ENCODE measurements around the gene MUSK. TPM values are rescaled to one million over a fixed set of nuclear protein-coding genes. Genes with fewer than 3 reads are reported as not detected.
A peak's percentile ranks its signal among the peaks of the same experiment; 100 is the strongest.

The MUSK gene
- total RNA-seq, 4 donors from 2014 or later = 2.2 to 5.6 (median 2.7) TPM; not detected in 1

DNA sequence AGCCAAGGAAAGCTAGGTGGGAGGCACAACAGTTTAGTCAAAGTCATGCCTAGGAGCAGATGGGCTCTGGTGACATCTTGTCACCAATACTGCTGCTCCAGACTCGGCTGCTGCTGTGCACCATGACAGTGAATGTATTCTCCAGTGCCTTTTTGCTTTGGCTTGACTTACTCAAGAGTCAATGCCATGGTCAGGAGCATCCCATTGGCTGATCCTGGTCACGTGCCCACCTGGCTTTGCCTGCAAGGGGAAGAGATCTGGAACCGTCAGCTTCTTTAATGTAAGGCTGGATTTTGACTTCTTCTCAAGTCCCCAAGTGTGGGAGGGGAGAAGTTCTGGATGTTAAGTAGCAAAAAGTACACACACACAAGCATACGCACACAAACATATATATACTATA, 19.9 kb upstream of the MUSK start:
- Histone ChIP-seq H3K27ac (peak overlapping the region in 1 of 4 donors; percentile 8), H3K27me3 (no peaks in the 10 kb centered on the region), H3K9me3 (no peaks in the 10 kb centered on the region), H3K4me3 (no peak overlapping the region), H3K36me3 (no peaks in the 10 kb centered on the region), H3K4me1 (peaks cover 0 to 4% (median 0%) of the 10 kb centered on the region in 4 donors)
- no peak for DNase-seq
- intact Hi-C loops (cut with DNase I; ENCODE audit: low total_unique reads) (no loop called here), in situ Hi-C loops (cut with MboI; ENCODE audit: low pct_ligation_motif_present in 1 of 4, low pct_unique_long_range_greater_than_20kb in 1 of 4, low sequenced_read_pairs in 3 of 4) (loop anchor here in 2 of 4 donors (10.0 to 25.0 kb wide), 2 partner anchors 646 to 664 kb away; no protein-coding TSS in a partner anchor)
- WGBS, 2 donors (ENCODE audit: low coverage in 1 of 2) = 78 to 80% methylated on average over 1 to 4 of the region's 4 CpGs
- TF ChIP-seq, protein P1, sequence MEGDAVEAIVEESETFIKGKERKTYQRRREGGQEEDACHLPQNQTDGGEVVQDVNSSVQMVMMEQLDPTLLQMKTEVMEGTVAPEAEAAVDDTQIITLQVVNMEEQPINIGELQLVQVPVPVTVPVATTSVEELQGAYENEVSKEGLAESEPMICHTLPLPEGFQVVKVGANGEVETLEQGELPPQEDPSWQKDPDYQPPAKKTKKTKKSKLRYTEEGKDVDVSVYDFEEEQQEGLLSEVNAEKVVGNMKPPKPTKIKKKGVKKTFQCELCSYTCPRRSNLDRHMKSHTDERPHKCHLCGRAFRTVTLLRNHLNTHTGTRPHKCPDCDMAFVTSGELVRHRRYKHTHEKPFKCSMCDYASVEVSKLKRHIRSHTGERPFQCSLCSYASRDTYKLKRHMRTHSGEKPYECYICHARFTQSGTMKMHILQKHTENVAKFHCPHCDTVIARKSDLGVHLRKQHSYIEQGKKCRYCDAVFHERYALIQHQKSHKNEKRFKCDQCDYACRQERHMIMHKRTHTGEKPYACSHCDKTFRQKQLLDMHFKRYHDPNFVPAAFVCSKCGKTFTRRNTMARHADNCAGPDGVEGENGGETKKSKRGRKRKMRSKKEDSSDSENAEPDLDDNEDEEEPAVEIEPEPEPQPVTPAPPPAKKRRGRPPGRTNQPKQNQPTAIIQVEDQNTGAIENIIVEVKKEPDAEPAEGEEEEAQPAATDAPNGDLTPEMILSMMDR (IDR thresholded peaks at IDR 0.05) = no peak
- no peak for TF ChIP-seq POLR2A (IDR thresholded peaks at IDR 0.05)
- no peak for TF ChIP-seq POLR2AphosphoS5 (IDR thresholded peaks at IDR 0.05)
- TF ChIP-seq EP300 (IDR thresholded peaks at IDR 0.05; ENCODE audit: low read depth) = no peak

DNA sequence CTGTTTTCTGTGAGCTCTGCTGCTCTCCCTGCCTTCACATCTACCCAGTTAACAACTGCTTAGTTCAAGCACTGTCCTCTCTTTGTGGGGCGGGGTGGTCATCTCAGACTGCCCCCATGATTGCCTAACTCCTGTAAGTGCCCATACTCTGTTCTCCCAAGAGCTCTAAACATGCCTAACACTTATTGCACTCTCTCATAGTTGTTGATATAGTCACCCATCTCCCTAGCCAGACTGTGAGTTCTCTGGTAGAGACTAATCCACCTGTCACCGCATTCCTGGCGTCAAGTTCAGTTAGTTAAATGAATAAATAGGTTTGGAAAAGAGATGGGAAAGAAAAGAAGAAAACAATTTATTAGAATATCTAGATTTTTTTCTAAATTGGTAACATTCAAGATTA, 18.3 kb upstream of the MUSK start:
- Histone ChIP-seq H3K36me3 (no peaks in the 10 kb centered on the region), H3K27ac (peak overlapping the region; percentile 28 to 55 (median 42)), H3K27me3 (no peaks in the 10 kb centered on the region), H3K4me1 (peaks cover 0 to 4% (median 0%) of the 10 kb centered on the region in 4 donors), H3K4me3 (no peak overlapping the region), H3K9me3 (no peaks in the 10 kb centered on the region)
- TF ChIP-seq POLR2AphosphoS5 (IDR thresholded peaks at IDR 0.05) = peak in 2 of 3 donors; percentile 26 to 45
- TF ChIP-seq EP300 (IDR thresholded peaks at IDR 0.05; ENCODE audit: low read depth) = no peak
- WGBS, 2 donors (ENCODE audit: low coverage in 1 of 2) = 89 to 100% methylated on average over 1 to 3 of the region's 3 CpGs
- in situ Hi-C loops (cut with MboI; ENCODE audit: low pct_ligation_motif_present in 1 of 4, low pct_unique_long_range_greater_than_20kb in 1 of 4, low sequenced_read_pairs in 3 of 4) (no loop called here), intact Hi-C loops (cut with DNase I; ENCODE audit: low total_unique reads) (no loop called here)
- no peak for DNase-seq

DNA sequence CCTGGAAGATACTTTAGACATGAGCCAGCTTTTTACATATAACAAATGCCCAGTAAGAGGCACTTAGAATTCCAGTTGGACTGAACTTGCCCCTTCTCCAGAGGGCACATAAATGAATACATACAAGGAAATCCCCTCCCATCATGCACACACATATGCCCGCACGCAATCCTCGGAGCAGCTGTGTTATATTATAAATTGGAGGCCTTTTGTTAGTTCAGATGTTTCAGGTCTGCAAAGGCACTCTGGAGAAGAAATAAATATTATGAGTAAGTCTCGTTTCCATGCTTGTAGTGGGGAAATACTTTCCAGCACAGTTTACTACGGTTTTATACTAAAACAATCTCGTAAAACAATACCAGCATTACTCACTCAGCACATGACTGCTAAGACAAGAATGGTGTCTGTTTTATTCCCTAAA, 17.6 kb upstream of the MUSK start:
- Histone ChIP-seq H3K4me3 (no peak overlapping the region), H3K4me1 (peaks cover 0 to 4% (median 0%) of the 10 kb centered on the region in 4 donors), H3K27me3 (no peaks in the 10 kb centered on the region), H3K27ac (peak overlapping the region; percentile 32 to 55 (median 42)), H3K9me3 (no peaks in the 10 kb centered on the region), H3K36me3 (no peaks in the 10 kb centered on the region)
- TF ChIP-seq POLR2AphosphoS5 (IDR thresholded peaks at IDR 0.05) (peak in 2 of 3 donors; percentile 47 to 54), POLR2A (IDR thresholded peaks at IDR 0.05) (no peak)
- in situ Hi-C loops (cut with MboI; ENCODE audit: low pct_ligation_motif_present in 1 of 4, low pct_unique_long_range_greater_than_20kb in 1 of 4, low sequenced_read_pairs in 3 of 4) = no loop called here
- intact Hi-C loops (cut with DNase I; ENCODE audit: low total_unique reads) = no loop called here
- DNase-seq = no peak
- WGBS, 2 donors (ENCODE audit: low coverage in 1 of 2) = 42 to 59% methylated on average over 5 to 6 of the region's 6 CpGs

DNA sequence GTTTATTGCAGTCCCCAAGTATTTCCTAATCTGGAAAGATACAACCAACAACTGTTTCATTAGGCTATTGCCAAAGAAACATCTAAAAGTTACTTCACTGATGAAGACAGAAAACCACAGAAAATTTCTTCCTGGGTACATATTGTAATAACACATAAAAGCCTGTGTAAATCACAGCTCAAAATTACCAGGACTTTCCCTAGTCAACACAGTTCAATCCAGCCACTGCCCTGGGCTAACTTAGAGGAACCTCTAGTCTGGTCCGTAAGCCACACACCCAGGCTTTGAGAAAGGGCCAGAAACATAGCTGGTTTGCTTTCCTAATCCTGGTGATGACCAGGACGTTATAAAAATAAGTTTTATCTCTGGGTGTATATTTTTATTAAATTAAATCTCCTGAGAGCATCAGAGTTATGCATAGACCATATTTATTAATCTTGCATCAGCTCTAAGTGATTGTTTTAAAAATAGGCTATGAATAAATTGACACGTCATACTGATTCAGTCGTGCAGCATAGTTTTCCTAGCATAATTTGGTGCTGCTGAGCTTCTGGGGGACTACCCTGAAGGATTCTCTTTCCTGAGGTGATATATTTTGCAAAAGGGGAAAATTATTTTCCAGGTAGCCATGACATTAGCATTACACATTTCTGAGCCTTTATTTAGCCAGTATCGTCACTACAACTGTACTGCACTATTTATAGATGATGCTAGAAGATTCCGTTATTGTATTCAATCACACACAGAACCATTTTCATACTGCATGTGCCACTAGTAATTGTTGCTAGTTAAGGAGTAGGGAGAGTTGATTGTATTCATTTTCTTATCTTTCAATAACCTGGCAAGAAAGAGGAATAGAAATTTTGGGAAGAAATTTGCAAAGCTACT, 12.6 kb upstream of the MUSK start:
- no peaks in the 10 kb centered on the region for H3K27me3 ChIP-seq
- H3K4me3 ChIP-seq = no peak overlapping the region
- peak; percentile 17 for DNase-seq
- peaks cover 0 to 4% (median 0%) of the 10 kb centered on the region in 4 donors for H3K4me1 ChIP-seq
- H3K36me3 ChIP-seq = no peaks in the 10 kb centered on the region
- TF ChIP-seq EP300 (IDR thresholded peaks at IDR 0.05; ENCODE audit: low read depth) = no peak
- TF ChIP-seq POLR2AphosphoS5 (IDR thresholded peaks at IDR 0.05) = peak in 2 of 3 donors; percentile 23 to 62
- TF ChIP-seq POLR2A (IDR thresholded peaks at IDR 0.05) = no peak
- TF ChIP-seq, protein P1 (IDR thresholded peaks at IDR 0.05) = no peak
- 64 to 67% methylated on average over 6 of the region's 6 CpGs for WGBS, 2 donors (ENCODE audit: low coverage in 1 of 2)
- H3K9me3 ChIP-seq = no peaks in the 10 kb centered on the region
- in situ Hi-C loops (cut with MboI; ENCODE audit: low pct_ligation_motif_present in 1 of 4, low pct_unique_long_range_greater_than_20kb in 1 of 4, low sequenced_read_pairs in 3 of 4) (no loop called here), intact Hi-C loops (cut with DNase I; ENCODE audit: low total_unique reads) (no loop called here)
- peak overlapping the region in 3 of 4 donors; percentile 23 to 38 (median 26) for H3K27ac ChIP-seq

DNA sequence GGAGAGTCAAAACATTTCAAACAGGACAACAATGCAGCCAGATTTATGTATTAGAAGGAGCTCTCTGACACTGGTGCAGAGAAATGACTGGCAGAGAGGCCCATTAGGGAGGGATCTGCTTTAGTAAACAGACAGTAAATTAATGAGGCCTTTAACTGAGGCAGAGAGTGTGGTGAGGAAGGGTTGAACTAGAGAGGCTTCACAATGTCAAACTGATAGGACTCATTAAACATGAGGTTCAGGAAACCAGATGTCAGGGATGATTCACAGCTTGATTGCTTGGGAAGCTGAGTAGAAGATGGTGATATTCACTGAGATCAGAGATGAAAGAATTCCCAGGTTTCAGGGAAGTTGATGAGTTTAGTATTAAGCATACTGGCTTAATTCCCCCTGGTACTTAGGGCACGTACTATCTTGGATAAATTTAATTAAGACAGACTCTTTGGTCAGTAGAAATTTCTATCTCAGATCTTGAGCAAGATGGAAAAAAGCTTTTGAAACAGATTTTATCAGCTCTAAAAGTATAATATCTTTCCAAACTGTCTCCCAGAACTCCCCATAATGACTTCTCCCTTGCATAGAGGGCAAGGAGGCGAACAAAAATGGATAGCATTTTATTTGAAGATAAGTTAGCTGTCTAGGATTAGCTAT, 8.6 kb upstream of the MUSK start:
- WGBS, 2 donors (ENCODE audit: low coverage in 1 of 2) = 73 to 84% methylated on average over 2 of the region's 2 CpGs
- in situ Hi-C loops (cut with MboI; ENCODE audit: low pct_ligation_motif_present in 1 of 4, low pct_unique_long_range_greater_than_20kb in 1 of 4, low sequenced_read_pairs in 3 of 4) = no loop called here
- no peaks in the 10 kb centered on the region for H3K4me1 ChIP-seq

More for the DNA sequence above, 8.6 kb upstream of the MUSK start:
- Histone ChIP-seq H3K9me3 (no peaks in the 10 kb centered on the region), H3K27ac (no peak overlapping the region), H3K4me3 (no peak overlapping the region), H3K27me3 (no peaks in the 10 kb centered on the region), H3K36me3 (no peaks in the 10 kb centered on the region)
- TF ChIP-seq, protein P1 (IDR thresholded peaks at IDR 0.05) = no peak
- no peak for TF ChIP-seq EP300 (IDR thresholded peaks at IDR 0.05; ENCODE audit: low read depth)
- TF ChIP-seq POLR2AphosphoS5 (IDR thresholded peaks at IDR 0.05) = no peak
- TF ChIP-seq POLR2A (IDR thresholded peaks at IDR 0.05) = no peak
- DNase-seq = no peak
- intact Hi-C loops (cut with DNase I; ENCODE audit: low total_unique reads) = no loop called here

Data from transverse colon (tissue), 4 donors.